ENCODE measurements around the gene KLHL15. TPM values are rescaled to one million over a fixed set of nuclear protein-coding genes. Genes with fewer than 3 reads are reported as not detected.

Gene KLHL15
- total and polyA plus RNA-seq, 2 experiments from 2014 or later: 2.4 to 15.0 TPM

GRCh38 chrX:23944234-23944633 is 82.8 kb downstream of the KLHL15 start:
- ATAC-seq (no peak), DNase-seq (ENCODE audit: low spot score) (no peak)
- H3F3A ChIP-seq (replicated peaks; ENCODE audit: low read depth): no peaks in the 10 kb centered on the region
- H3K36me3 ChIP-seq (ENCODE audit: insufficient read depth): no peaks in the 10 kb centered on the region
- H3K4me1 ChIP-seq (ENCODE audit: insufficient read depth): no peaks in the 10 kb centered on the region
- H3K79me2 ChIP-seq (replicated peaks; ENCODE audit: insufficient read depth): no peaks in the 10 kb centered on the region
- TF ChIP-seq ZNF331 (CRISPR knock-in tag; IDR thresholded peaks at IDR 0.05; ENCODE audit: low read depth) (no peak), POLR2AphosphoS5 (IDR thresholded peaks at IDR 0.05; ENCODE audit: low read depth) (no peak), EZH2phosphoT487 (IDR thresholded peaks at IDR 0.05; ENCODE audit: unreplicated experiment) (no peak), EZH2 (IDR thresholded peaks at IDR 0.05; ENCODE audit: low read depth, unreplicated experiment) (no peak), REST (IDR thresholded peaks at IDR 0.05; ENCODE audit: unreplicated experiment) (no peak), STAT1 (IDR thresholded peaks at IDR 0.05; ENCODE audit: unreplicated experiment) (no peak), JUNB (IDR thresholded peaks at IDR 0.05; ENCODE audit: unreplicated experiment) (no peak), ZNF462 (CRISPR knock-in tag; IDR thresholded peaks at IDR 0.05) (no peak), ETS1 (IDR thresholded peaks at IDR 0.05) (no peak), ZNF114 (CRISPR knock-in tag; IDR thresholded peaks at IDR 0.05) (no peak), CTCF (conservative IDR thresholded peaks at IDR 0.05; ENCODE audit: low read depth in 2 of 2) (no peak), CREB1 (CRISPR knock-in tag; IDR thresholded peaks at IDR 0.05; ENCODE audit: low read depth) (no peak), NANOG (IDR thresholded peaks at IDR 0.05; ENCODE audit: borderline replicate concordance) (no peak)
- no peaks in the 10 kb centered on the region for H3K27me3 Mint-ChIP-seq (ENCODE audit: insufficient read depth, low read depth, poor library complexity)
- H3K4me2 ChIP-seq: no peak overlapping the region
- no peak overlapping the region for H2AFZ ChIP-seq
- H3K9me3 Mint-ChIP-seq: no peaks in the 10 kb centered on the region
- H3K9me2 ChIP-seq (ENCODE audit: insufficient read depth): no peaks in the 10 kb centered on the region
- no peak overlapping the region for H3K4me3 Mint-ChIP-seq
- no peaks in the 10 kb centered on the region for H3K27me3 ChIP-seq (ENCODE audit: insufficient read depth)
- H3K4me3 ChIP-seq: no peak overlapping the region
- no peak overlapping the region for H3K27ac Mint-ChIP-seq
- H3K36me3 Mint-ChIP-seq (ENCODE audit: low read depth): no peaks in the 10 kb centered on the region
- peaks cover 15% of the 10 kb centered on the region; the same call in 2 of the 3 replicates for H3K4me1 Mint-ChIP-seq
- H4K20me1 ChIP-seq (replicated peaks; ENCODE audit: insufficient read depth): no peaks in the 10 kb centered on the region
- no peak overlapping the region for H3K27ac ChIP-seq (ENCODE audit: low read depth)

All from GM23338 (cell line).